ENCODE measurements around the gene KIAA1958.

The KIAA1958 gene

GRCh38 chr9:112541685-112542084 is 55.1 kb downstream of the KIAA1958 start:
- H3K36me3 ChIP-seq (replicated peaks), result no peaks in the 10 kb centered on the region
- no peak overlapping the region for H3K4me3 ChIP-seq (ENCODE audit: low read depth, low read length)
- peak; percentile 64 for DNase-seq
- TF ChIP-seq, protein P1, sequence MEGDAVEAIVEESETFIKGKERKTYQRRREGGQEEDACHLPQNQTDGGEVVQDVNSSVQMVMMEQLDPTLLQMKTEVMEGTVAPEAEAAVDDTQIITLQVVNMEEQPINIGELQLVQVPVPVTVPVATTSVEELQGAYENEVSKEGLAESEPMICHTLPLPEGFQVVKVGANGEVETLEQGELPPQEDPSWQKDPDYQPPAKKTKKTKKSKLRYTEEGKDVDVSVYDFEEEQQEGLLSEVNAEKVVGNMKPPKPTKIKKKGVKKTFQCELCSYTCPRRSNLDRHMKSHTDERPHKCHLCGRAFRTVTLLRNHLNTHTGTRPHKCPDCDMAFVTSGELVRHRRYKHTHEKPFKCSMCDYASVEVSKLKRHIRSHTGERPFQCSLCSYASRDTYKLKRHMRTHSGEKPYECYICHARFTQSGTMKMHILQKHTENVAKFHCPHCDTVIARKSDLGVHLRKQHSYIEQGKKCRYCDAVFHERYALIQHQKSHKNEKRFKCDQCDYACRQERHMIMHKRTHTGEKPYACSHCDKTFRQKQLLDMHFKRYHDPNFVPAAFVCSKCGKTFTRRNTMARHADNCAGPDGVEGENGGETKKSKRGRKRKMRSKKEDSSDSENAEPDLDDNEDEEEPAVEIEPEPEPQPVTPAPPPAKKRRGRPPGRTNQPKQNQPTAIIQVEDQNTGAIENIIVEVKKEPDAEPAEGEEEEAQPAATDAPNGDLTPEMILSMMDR (IDR thresholded peaks at IDR 0.05; ENCODE audit: low read depth, low read length, missing control alignments), result no peak
- H3K27ac ChIP-seq, result no peak overlapping the region
- no peaks in the 10 kb centered on the region for H3K27me3 ChIP-seq (replicated peaks)
- in situ Hi-C loops (cut with HindIII; ENCODE audit: low pct_ligation_motif_present, low sequenced_read_pairs), result no loop called here

DNA sequence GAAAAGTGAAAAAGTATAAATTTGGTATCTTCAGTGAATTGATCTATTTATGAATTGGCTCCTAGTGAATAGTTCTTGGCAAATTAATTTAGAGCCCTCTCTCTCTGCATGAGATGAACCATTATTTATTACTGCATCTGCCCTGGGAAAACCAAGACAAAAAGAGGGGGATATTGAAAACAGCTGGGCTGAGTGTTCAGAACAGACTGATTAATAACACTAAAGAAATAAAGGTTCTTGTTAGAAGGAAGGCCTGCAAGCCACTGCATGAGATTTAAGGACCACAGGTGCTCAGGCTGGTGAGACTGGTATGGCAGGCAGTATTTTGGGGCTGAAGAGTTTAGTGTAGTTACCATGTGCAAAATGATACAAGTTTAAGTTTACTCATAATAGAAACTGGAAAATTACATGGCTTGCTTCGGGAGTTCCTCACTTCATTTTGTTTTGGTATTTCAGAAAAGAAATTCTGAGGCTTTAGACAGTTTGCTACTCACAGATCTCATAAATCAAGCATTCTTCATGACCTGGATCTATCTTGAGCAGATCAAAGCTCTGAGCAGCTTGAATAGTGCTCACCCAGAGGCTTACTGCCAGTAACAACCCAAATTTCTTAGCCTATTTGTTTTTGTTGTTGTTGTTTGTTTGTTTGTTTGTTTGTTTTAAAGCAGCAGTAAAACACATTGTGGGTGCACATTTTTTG is 56.1 kb downstream of the KIAA1958 start:
- Histone ChIP-seq H3K27me3 (replicated peaks) (no peaks in the 10 kb centered on the region), H3K27ac (no peak overlapping the region), H3K36me3 (replicated peaks) (no peaks in the 10 kb centered on the region), H3K4me3 (ENCODE audit: low read depth, low read length) (no peak overlapping the region)
- in situ Hi-C loops (cut with HindIII; ENCODE audit: low pct_ligation_motif_present, low sequenced_read_pairs), result no loop called here
- TF ChIP-seq, protein P1 (IDR thresholded peaks at IDR 0.05; ENCODE audit: low read depth, low read length, missing control alignments), result no peak
- DNase-seq, result no peak

DNA sequence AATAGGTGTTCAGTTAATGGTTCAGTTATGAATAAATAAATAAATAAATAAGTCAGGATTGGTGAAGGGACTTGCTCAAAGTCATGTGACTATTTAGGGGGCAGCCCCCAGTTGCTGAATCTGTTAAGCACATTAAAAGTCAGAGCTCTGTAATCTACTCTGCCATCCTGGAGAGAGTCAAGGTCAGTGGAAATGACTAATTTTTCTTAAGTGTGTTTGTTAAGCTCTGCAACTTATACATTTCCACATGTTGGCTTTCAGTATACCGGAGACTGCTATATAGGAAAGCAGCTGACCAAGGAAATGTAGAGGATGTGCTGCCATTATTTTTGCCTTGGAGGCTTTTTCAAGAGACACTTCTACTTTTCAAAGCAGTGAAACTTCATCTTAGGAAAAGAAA is 57.9 kb downstream of the KIAA1958 start:
- H3K36me3 ChIP-seq (replicated peaks), result no peaks in the 10 kb centered on the region
- H3K27me3 ChIP-seq (replicated peaks), result no peaks in the 10 kb centered on the region
- no peak overlapping the region for H3K27ac ChIP-seq
- TF ChIP-seq, protein P1 (IDR thresholded peaks at IDR 0.05; ENCODE audit: low read depth, low read length, missing control alignments), result no peak
- no peak overlapping the region for H3K4me3 ChIP-seq (ENCODE audit: low read depth, low read length)
- no peak for DNase-seq
- in situ Hi-C loops (cut with HindIII; ENCODE audit: low pct_ligation_motif_present, low sequenced_read_pairs), result no loop called here

DNA sequence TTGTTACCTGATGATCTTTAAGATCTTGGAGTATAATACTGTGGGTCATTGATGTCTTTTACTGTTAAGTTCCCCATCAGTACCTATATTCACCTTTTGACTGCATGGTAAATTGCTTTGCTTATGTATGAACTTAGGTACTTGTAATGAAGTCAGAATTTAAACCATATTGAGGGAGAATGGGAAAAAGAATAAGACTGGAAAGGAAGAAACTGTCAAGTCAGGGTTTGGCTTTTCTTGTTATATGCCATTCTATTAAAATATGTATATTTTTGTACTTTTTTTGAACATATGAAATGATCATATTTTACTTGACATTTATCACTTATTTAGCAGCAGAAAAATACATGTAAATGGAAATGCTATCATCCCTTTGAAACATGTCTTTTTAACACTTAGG is 58.6 kb downstream of the KIAA1958 start:
- DNase-seq, result no peak
- H3K27me3 ChIP-seq (replicated peaks), result no peaks in the 10 kb centered on the region
- no peak overlapping the region for H3K27ac ChIP-seq
- H3K36me3 ChIP-seq (replicated peaks), result no peaks in the 10 kb centered on the region
- in situ Hi-C loops (cut with HindIII; ENCODE audit: low pct_ligation_motif_present, low sequenced_read_pairs), result no loop called here
- H3K4me3 ChIP-seq (ENCODE audit: low read depth, low read length), result no peak overlapping the region
- TF ChIP-seq, protein P1 (IDR thresholded peaks at IDR 0.05; ENCODE audit: low read depth, low read length, missing control alignments), result no peak

DNA sequence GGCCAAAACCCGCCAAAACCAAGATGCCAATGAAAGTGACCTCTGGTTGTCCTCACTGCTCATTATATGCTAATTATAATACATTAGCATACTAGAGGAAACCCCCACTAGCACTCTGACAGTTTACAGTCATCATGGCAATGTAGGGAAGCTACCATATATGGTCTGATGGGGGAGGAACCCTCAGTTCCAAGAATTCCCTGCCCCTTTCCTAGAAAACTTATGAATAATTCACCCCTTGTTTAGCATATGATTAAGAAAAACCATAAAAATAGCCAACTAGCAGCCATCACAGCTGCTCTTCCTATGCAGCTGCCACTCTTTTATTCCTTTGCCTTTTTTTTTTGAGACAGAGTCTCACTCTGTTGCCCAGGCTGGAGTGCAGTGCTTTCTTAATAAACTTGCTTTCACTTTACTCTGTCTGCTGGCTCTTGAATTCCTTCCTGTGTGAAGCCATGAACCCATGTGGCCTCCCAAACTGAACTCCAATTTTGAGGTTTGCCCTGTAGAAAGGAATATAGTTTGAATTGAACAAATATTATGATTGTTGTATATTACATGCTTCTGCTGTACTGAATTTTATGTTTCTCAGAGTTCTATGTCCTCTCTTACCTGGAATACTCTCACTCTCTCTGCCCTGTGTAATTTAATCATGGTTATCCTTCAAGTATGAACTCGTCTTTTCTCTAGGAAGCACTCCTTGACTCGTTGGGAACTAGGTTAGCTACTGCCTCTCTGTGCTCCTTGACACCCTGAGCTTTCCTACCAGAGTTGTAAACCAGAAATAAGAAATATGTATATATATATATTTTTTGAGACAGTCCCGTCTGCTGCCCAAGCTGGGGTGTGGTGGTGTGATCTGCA is 59.8 kb downstream of the KIAA1958 start:
- DNase-seq, result no peak
- in situ Hi-C loops (cut with HindIII; ENCODE audit: low pct_ligation_motif_present, low sequenced_read_pairs), result no loop called here
- no peaks in the 10 kb centered on the region for H3K36me3 ChIP-seq (replicated peaks)
- no peak overlapping the region for H3K27ac ChIP-seq
- no peak overlapping the region for H3K4me3 ChIP-seq (ENCODE audit: low read depth, low read length)
- TF ChIP-seq, protein P1 (IDR thresholded peaks at IDR 0.05; ENCODE audit: low read depth, low read length, missing control alignments), result no peak
- H3K27me3 ChIP-seq (replicated peaks), result no peaks in the 10 kb centered on the region

Data from brain microvascular endothelial cell (primary cell).